ENCODE data around the gene RNH1. TPM values are rescaled to one million over a fixed set of nuclear protein-coding genes. Genes with fewer than 3 reads are reported as not detected.

The RNH1 gene
- 372 and 844 TPM in 2 replicates for total RNA-seq (ENCODE audit: low replicate concordance)

DNA sequence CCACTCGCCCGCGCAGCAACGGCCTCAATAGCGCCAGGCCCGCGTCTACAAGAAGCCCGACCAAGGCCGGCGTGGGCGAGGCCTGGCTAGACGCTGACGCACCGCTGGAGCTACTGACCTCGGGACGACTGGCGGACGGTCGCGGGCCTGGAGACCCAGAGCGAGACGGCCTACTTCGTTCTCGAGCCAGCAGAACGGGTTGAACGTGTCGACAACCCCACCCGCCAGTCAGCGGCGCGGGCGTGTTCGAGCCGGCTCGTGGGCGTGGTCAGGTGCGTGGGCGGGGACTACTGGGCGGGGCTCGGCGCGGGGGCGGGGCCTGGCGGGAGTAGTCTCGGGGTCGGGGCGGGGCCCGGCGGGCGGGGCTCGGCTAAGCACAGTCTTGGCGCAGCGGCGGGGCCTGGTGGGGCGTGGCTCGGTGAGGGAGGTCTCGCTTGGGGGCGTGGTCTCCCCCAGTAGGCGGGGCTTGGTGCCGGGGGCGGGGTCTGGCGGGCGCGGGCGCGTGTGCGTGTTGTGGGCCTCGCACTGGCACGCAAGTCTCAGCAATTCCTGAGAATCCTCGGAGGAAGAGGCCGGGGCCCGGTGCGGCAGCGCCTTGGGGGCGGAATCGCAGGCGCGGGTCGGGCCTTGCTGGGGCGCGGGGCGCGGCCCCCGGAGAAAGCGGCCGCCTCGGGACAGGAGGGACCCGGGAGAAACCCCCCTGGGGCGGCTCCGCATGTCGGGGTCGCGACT lies at the start of gene RNH1:
RNH1 (minus strand) TSS at position 248 of the 732 bp plus-strand sequence. CDS start 5,080 bp downstream, outside the sequence.

DNA sequence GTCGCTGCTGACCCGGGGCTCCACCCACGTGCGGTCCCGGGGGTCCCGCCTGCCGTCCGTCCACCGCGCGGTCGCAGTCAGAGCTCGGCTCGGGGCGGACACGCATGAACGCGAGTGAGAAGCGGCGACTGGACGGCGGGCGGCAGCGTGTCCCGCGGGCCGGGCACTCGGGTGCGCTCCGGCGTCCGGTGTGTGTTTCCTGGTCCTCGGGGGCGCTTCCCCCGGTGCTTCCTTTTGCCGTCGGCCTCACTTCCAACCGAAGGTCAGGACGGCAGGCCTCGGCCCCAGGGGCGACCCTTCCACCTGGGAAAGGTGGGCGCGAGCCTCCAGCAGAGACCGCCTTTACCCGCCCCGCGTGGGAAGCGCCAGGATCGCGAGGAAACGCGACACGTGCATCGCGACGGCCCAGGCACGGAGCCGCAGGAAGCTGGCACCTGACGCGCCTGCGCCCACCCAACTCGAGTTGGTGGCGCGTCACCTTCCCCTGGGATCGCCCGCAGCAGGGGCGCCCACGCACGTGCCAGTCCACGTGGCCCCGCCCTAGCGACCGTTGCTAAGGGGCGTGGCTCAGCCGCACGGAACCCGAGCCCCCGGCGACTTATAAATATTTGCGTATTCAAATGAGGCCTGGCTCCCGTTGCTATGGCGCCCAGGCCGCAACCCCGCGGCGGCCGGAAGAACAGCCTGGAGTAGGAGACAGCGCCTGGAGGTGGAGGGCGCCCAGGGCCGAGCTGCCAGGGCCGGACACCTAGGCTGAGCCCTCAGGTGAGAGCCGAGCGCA lies 30.0 kb upstream of the RNH1 start, which contains the start of gene LRRC56:
LRRC56 (plus strand) TSS at position 687 of the 781 bp plus-strand sequence. CDS start 3,158 bp downstream, outside the sequence.

DNA sequence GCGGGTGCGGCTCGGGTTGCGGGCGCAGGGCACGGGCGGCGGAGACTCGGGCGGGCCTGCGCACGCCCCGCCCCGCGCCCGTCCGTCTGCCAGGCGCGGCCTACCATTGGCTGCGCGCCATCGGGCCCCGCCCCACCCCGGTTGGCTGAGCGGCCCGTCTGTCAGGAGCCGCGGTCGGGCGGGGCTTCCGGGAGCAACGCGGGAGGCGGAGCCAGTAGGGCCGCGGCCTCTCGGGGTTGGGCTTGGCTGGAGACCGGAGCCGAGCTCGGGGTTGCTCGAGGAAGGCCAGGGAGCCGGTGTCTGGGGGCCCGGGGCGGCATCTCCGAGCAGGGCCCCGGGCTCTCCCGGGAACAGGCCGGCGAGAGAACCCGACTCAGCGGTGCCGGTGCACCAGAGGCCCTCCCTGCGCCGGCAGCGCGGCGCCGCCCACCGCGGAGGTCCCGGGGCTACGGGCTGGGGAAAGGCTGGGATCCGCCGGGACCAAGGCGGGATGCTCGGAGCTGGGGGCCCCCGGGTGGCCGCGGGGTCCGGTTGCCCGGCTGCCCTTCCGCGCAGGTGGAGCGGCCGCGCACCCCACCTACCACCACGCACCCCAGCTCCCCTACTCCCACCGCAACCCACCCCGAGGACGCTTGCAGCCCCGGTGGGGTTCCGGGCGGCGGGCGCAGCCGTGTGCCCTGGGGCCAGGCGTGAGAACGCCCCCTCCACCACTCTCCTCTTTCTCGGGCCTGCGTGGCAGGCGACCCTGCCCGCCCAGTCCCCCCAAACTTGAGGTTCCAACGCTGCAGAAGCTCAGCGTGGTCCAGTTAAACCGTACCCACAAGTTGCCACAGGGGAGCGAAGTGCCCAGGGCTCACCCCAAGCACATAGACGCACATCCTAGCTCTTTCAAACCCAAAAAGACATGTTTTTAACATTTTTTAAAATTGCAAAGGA lies 28.7 kb upstream of the RNH1 start, which contains the start of gene HRAS:
HRAS (minus strand) TSS at position 58 of the 936 bp plus-strand sequence.

DNA sequence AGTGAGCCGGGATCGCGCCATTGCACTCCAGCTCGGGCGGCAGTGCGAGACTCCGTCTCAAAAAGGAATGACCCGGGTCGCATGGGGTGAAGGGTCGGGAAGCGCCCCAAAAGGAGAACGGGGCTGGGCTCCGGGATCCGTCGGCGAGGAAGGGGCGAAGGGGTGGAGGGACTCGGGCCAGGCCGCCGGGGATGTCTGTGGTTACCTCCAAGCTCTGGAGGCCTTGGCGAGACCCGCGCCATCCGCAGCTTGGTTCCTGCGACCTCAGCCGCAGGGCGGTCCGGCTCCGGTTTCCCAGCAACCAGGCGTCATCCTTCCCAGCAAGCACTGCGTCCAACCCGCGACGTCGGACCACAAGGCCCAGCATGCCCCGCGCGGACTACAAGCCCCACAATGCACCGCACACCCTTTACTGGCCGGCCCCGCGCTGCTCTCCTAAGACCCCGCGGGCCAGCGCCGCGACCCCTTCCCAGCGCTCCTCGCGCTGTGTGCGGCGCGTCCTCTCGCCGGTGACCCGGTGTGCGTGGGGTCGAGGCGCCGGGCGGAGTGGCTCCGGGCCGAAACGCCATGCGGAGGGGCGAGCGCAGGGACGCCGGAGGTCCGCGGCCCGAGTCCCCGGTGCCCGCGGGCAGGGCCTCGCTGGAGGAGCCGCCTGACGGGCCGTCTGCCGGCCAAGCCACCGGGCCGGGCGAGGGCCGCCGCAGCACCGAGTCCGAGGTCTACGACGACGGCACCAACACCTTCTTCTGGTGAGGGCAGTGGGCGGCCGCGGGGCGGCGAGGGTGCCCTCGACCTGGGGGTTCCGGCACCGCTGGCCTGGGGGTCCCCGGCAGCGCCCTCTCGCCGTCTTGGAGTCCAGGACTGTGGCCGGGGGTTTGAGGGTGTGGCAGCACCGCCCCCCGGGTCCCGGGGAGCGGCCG lies 56.9 kb downstream of the RNH1 start, which contains the start of gene PTDSS2:
PTDSS2 (plus strand) TSS at position 391 of the 920 bp plus-strand sequence; CDS start at position 568, 177 bp downstream.

Other genes with a start within 250 kb of the RNH1 start
- not detected in 2 replicates for gene NLRP6, start 228.8 kb downstream of the RNH1 start, total RNA-seq (ENCODE audit: low replicate concordance)
- 8.8 and 12.3 TPM in 2 replicates for gene PGGHG, start 218.1 kb downstream of the RNH1 start, total RNA-seq (ENCODE audit: low replicate concordance)
- gene IFITM5, start 207.7 kb downstream of the RNH1 start, total RNA-seq (ENCODE audit: low replicate concordance): not detected in 2 replicates
- 63.3 and 214 TPM in 2 replicates for gene IFITM2, start 199.4 kb downstream of the RNH1 start, total RNA-seq (ENCODE audit: low replicate concordance)
- gene IFITM1, start 193.2 kb downstream of the RNH1 start, total RNA-seq (ENCODE audit: low replicate concordance): 12.6 and 143 TPM in 2 replicates
- 74.6 and 147 TPM in 2 replicates for gene IFITM3, start 186.4 kb downstream of the RNH1 start, total RNA-seq (ENCODE audit: low replicate concordance)
- gene B4GALNT4, start 137.7 kb downstream of the RNH1 start, total RNA-seq (ENCODE audit: low replicate concordance): 1.1 and 2.8 TPM in 2 replicates
- gene PKP3, start 113.0 kb downstream of the RNH1 start, total RNA-seq (ENCODE audit: low replicate concordance): 0.12 and 0.60 TPM in 2 replicates
- 5.7 and 17.8 TPM in 2 replicates for gene SIGIRR, start 92.2 kb downstream of the RNH1 start, total RNA-seq (ENCODE audit: low replicate concordance)
- not detected in 2 replicates for gene ANO9, start 65.2 kb downstream of the RNH1 start, total RNA-seq (ENCODE audit: low replicate concordance)
- gene PTDSS2, start 57.0 kb downstream of the RNH1 start, total RNA-seq (ENCODE audit: low replicate concordance): 26.9 and 49.1 TPM in 2 replicates
- gene HRAS, start 28.3 kb upstream of the RNH1 start, total RNA-seq (ENCODE audit: low replicate concordance): 84.7 and 112 TPM in 2 replicates
- gene LRRC56, start 30.3 kb upstream of the RNH1 start, total RNA-seq (ENCODE audit: low replicate concordance): 0.23 TPM in 2 replicates
- gene LMNTD2, start 53.5 kb upstream of the RNH1 start, total RNA-seq (ENCODE audit: low replicate concordance): 0.45 TPM in 1 of 2 replicates, not detected in the other
- 1.4 and 8.6 TPM in 2 replicates for gene RASSF7, start 53.7 kb upstream of the RNH1 start, total RNA-seq (ENCODE audit: low replicate concordance)
- 16.6 and 19.2 TPM in 2 replicates for gene PHRF1, start 69.2 kb upstream of the RNH1 start, total RNA-seq (ENCODE audit: low replicate concordance)
- 3.7 and 7.7 TPM in 2 replicates for gene IRF7, start 108.7 kb upstream of the RNH1 start, total RNA-seq (ENCODE audit: low replicate concordance)
- gene CDHR5, start 117.7 kb upstream of the RNH1 start, total RNA-seq (ENCODE audit: low replicate concordance): not detected in 2 replicates
- gene SCT, start 119.9 kb upstream of the RNH1 start, total RNA-seq (ENCODE audit: low replicate concordance): not detected in 2 replicates
- not detected in 2 replicates for gene DRD4, start 130.0 kb upstream of the RNH1 start, total RNA-seq (ENCODE audit: low replicate concordance)
- 29.6 and 31.8 TPM in 2 replicates for gene DEAF1, start 188.0 kb upstream of the RNH1 start, total RNA-seq (ENCODE audit: low replicate concordance)
- gene TMEM80, start 188.6 kb upstream of the RNH1 start, total RNA-seq (ENCODE audit: low replicate concordance): 2.9 and 5.7 TPM in 2 replicates
- gene EPS8L2, start 199.0 kb upstream of the RNH1 start, total RNA-seq (ENCODE audit: low replicate concordance): 44.3 and 83.2 TPM in 2 replicates
- 69.4 and 177 TPM in 2 replicates for gene TALDO1, start 240.2 kb upstream of the RNH1 start, total RNA-seq (ENCODE audit: low replicate concordance)